K562 (cell line): Measurements from ENCODE around the gene ITPK1. TPM values are rescaled to one million over a fixed set of nuclear protein-coding genes. Genes with fewer than 3 reads are reported as not detected.
A peak's percentile ranks its signal among the peaks of the same experiment; 100 is the strongest.

Source experiments
- BRD4 ChIP-seq: fragments of 200-600 bp; sonication (generic); IDR thresholded peaks from 2 replicates; pipeline ENCODE4 v1.6.1; 2017; ENCODE audit warnings: inconsistent platforms
- CTCF ChIP-seq, 3 experiments: IDR thresholded peaks in 2 of 3; conservative IDR thresholded peaks in 1 of 3; 2 replicates each; pipeline ENCODE4 v1.5.1; 2011 to 2012; ENCODE audit warnings: low read length in 3 of 3, mild to moderate bottlenecking in 3 of 3, control low read depth in 2 of 3, improper control_type of control experiment in 1 of 3, inconsistent platforms in 1 of 3, low read depth in 1 of 3, mixed read lengths in 1 of 3, moderate library complexity in 1 of 3; ENCODE audit not compliant: insufficient read depth in 2 of 3
- GABPA ChIP-seq: fragments of 200-800 bp; sonication (Bioruptor generic); conservative IDR thresholded peaks from 2 replicates; pipeline ENCODE4 v1.6.1; 2016; ENCODE audit warnings: low read depth, missing genetic modification characterization, missing compliant biosample characterization
- GABPB1 ChIP-seq: sonication (generic); formaldehyde crosslinking; IDR thresholded peaks from 2 replicates; pipeline ENCODE4 v1.8.0; 2022; ENCODE audit warnings: mild to moderate bottlenecking, missing genetic modification reagents
- HSF4 ChIP-seq: fragments of 250-450 bp; sonication (Bioruptor Pico); IDR thresholded peaks from 2 replicates; pipeline ENCODE4 v2.1.2; 2022; ENCODE audit warnings: mild to moderate bottlenecking, moderate library complexity, borderline replicate concordance
- MCM3 ChIP-seq: fragments of 450-650 bp; IDR thresholded peaks from 2 replicates; pipeline ENCODE4 v1.6.1; 2016
- NCOA4 ChIP-seq: fragments of 450-650 bp; IDR thresholded peaks from 2 replicates; pipeline ENCODE4 v1.6.1; 2018; ENCODE audit warnings: mild to moderate bottlenecking; ENCODE audit not compliant: partially characterized antibody
- NRF1 ChIP-seq, 2 experiments: fragments of 450-650 bp; IDR thresholded peaks in 1 of 2; conservative IDR thresholded peaks in 1 of 2; 2 replicates each; pipeline ENCODE4 v1.6.1; 2014; ENCODE audit warnings: mild to moderate bottlenecking in 2 of 2
- RBFOX2 ChIP-seq: fragments of 200-400 bp; formaldehyde crosslinking; IDR thresholded peaks from 2 replicates; pipeline ENCODE4 v1.6.1; 2017; ENCODE audit warnings: low read depth, mild to moderate bottlenecking, low read length, moderate library complexity
- RCOR1 ChIP-seq, 2 experiments: IDR thresholded peaks; 2 replicates each; pipeline ENCODE4 v1.6.1; 2012; ENCODE audit warnings: low read depth in 2 of 2, low read length in 2 of 2, borderline replicate concordance in 1 of 2, improper control_type of control experiment in 1 of 2
- SFPQ ChIP-seq: fragments of 200-400 bp; formaldehyde crosslinking; IDR thresholded peaks from 2 replicates; pipeline ENCODE4 v1.6.1; 2017; ENCODE audit warnings: mild to moderate bottlenecking, low read depth, low read length, moderate library complexity
- SRF ChIP-seq, 2 experiments: fragments of 250-450, 450-650 bp in 1 of 2; sonication (Bioruptor Pico) in 1 of 2; sonication (generic) in 1 of 2; formaldehyde crosslinking; IDR thresholded peaks; 2 replicates each; pipeline versions ENCODE4 v1.5.0 to v1.5.1; 2020 to 2022; ENCODE audit warnings: mild to moderate bottlenecking in 1 of 2, missing genetic modification reagents in 1 of 2
- SRSF1 ChIP-seq: fragments of 200-400 bp; formaldehyde crosslinking; IDR thresholded peaks from 2 replicates; pipeline ENCODE4 v1.6.1; 2017; ENCODE audit warnings: mild to moderate bottlenecking, low read depth, low read length, moderate library complexity
- TEAD1 ChIP-seq, 2 experiments: fragments of 450-650 bp in 1 of 2; sonication (generic) in 1 of 2; formaldehyde crosslinking; IDR thresholded peaks; 2 replicates each; pipeline versions ENCODE4 v1.4.0 to v1.8.0; 2020 to 2022; ENCODE audit warnings: mild to moderate bottlenecking in 2 of 2, missing genetic modification reagents in 1 of 2
- TFE3 ChIP-seq: fragments of 450-650 bp; formaldehyde crosslinking; IDR thresholded peaks from 2 replicates; pipeline ENCODE4 v1.4.0; 2020; ENCODE audit warnings: mild to moderate bottlenecking, mixed read lengths
- USF2 ChIP-seq: sonication (generic); formaldehyde crosslinking; IDR thresholded peaks from 2 replicates; pipeline ENCODE4 v1.5.0; 2020; ENCODE audit warnings: missing genetic modification reagents
- ZFX ChIP-seq: sonication (generic); formaldehyde crosslinking; IDR thresholded peaks from 2 replicates; pipeline ENCODE4 v1.8.0; 2022; ENCODE audit warnings: mild to moderate bottlenecking, missing genetic modification reagents, moderate library complexity
- ZNF561 ChIP-seq: fragments of 450-650 bp; formaldehyde crosslinking; conservative IDR thresholded peaks from 2 replicates; pipeline ENCODE4 v1.4.0; 2020; ENCODE audit warnings: mild to moderate bottlenecking, moderate library complexity
- ZNF707 ChIP-seq: fragments of 250-450 bp; sonication (Bioruptor Pico); conservative IDR thresholded peaks from 2 replicates; pipeline ENCODE4 v1.8.0; 2022; ENCODE audit warnings: inconsistent platforms, mild to moderate bottlenecking, moderate library complexity
- ZNF717 ChIP-seq: fragments of 250-450 bp; sonication (Bioruptor Pico); IDR thresholded peaks from 2 replicates; pipeline ENCODE4 v1.5.0; 2021
- ZNF77 ChIP-seq: fragments of 250-450 bp; sonication (Bioruptor Pico); IDR thresholded peaks from 2 replicates; pipeline ENCODE4 v1.5.0; 2020
- polyA plus RNA-seq, 8 experiments: library from polyadenylated mRNA; depleted of rRNA in 4 of 8; stranded (reverse) in 5 of 8; unstranded in 3 of 8; fragments of >200 nt; fragmentation: Nextera tagmentation in 2 of 8; fragmentation: Illumina TruSeq in 1 of 8; extraction: Ambion mirVana in 2 of 8; extraction: Trizol in 1 of 8; gene quantifications; 2 replicates each; pipeline versions ENCODE4 v1.2.1 to v1.2.3, GENCODE V29; 2011 to 2014; ENCODE audit warnings: inconsistent platforms in 1 of 8, missing spikeins in 1 of 8
- total RNA-seq, 7 experiments: library from RNA; depleted of rRNA in 6 of 7; stranded (reverse); fragments of >200 nt in 6 of 7; fragmentation: Illumina TruSeq in 2 of 7; extraction: Trizol in 2 of 7; gene quantifications; 2 replicates each; pipeline versions ENCODE4 v1.2.1 to v1.2.3, GENCODE V29; 2011 to 2021; ENCODE audit warnings: low replicate concordance in 1 of 7

The ITPK1 gene
- total and polyA plus RNA-seq, 9 of the 15 experiments (the other 6 are each of a cell fraction or from before 2014, with no cell fraction given): 1.2 to 39.2 (median 23.0) TPM

GRCh38 chr14:93148979-93149378 is 33.3 kb upstream of the ITPK1 start (continued):
- TF ChIP-seq CTCF (IDR thresholded peaks at IDR 0.05 in 2 of 3, conservative IDR thresholded peaks at IDR 0.05 in 1 of 3; ENCODE audit: insufficient read depth in 2 of 3, low read depth in 1 of 3, low read length in 3 of 3) (no peak), GABPA (tag) (no peak), MCM3 (no peak), SRSF1 (no peak), ZNF77 (CRISPR knock-in tag) (no peak), TFE3 (CRISPR knock-in tag) (no peak), RBFOX2 (no peak), RCOR1 (IDR thresholded peaks at IDR 0.05; ENCODE audit: borderline replicate concordance in 1 of 2, low read depth in 2 of 2, low read length in 2 of 2) (no peak), TEAD1 (CRISPR knock-in tag; IDR thresholded peaks at IDR 0.05) (no peak), ZNF707 (no peak), USF2 (CRISPR knock-in tag) (peak; percentile 72), ZNF717 (no peak), GABPB1 (no peak), SFPQ (no peak), ZNF561 (CRISPR knock-in tag) (no peak), HSF4 (no peak), ZFX (CRISPR knock-in tag) (no peak), SRF (CRISPR knock-in tag; IDR thresholded peaks at IDR 0.05) (no peak), NCOA4 (no peak), NRF1 (conservative IDR thresholded peaks at IDR 0.05 in 1 of 2, IDR thresholded peaks at IDR 0.05 in 1 of 2) (no peak), BRD4 (no peak)
